MM.1S (cell line): ENCODE measurements around the gene CPLX1.

Experiments used
- DNase-seq: peaks from one replicate; pipeline ENCODE4 v3.0.0-alpha.2; 2015
- H2AFZ ChIP-seq: fragments of 300-600 bp; sonication (generic); 2 replicates; pipeline ENCODE4 v1.6.0; 2016; ENCODE audit warnings: antibody characterized with exemption, low read length
- H3F3A ChIP-seq: fragments of 300-600 bp; sonication (generic); 2 replicates; pipeline ENCODE4 v1.6.1; 2016; ENCODE audit warnings: mild to moderate bottlenecking, antibody characterized with exemption, low read length, moderate library complexity, mixed read lengths; ENCODE audit not compliant: insufficient read depth
- H3K27ac ChIP-seq: fragments of 300-600 bp; sonication (generic); 2 replicates; pipeline ENCODE4 v1.5.1; 2016; ENCODE audit warnings: mild to moderate bottlenecking, low read length
- H3K27me3 ChIP-seq: fragments of 300-600 bp; sonication (generic); replicated peaks from 2 replicates; pipeline ENCODE4 v1.6.0; 2016; ENCODE audit warnings: low read length; ENCODE audit not compliant: insufficient read depth
- H3K36me3 ChIP-seq: fragments of 300-600 bp; sonication (generic); replicated peaks from 2 replicates; pipeline ENCODE4 v1.6.1; 2016; ENCODE audit warnings: mild to moderate bottlenecking, low read length, mixed read lengths; ENCODE audit not compliant: insufficient read depth
- H3K4me1 ChIP-seq: fragments of 300-600 bp; sonication (generic); 2 replicates; pipeline ENCODE4 v1.6.1; 2016; ENCODE audit warnings: low read length, mixed read lengths
- H3K4me2 ChIP-seq: fragments of 300-600 bp; sonication (generic); 2 replicates; pipeline ENCODE4 v1.6.0; 2016; ENCODE audit warnings: low read depth, low read length
- H3K4me3 ChIP-seq: fragments of 300-600 bp; sonication (generic); 2 replicates; pipeline ENCODE4 v1.5.1; 2016; ENCODE audit warnings: low read length, mixed read lengths
- H3K79me2 ChIP-seq: fragments of 300-600 bp; sonication (generic); 2 replicates; pipeline ENCODE4 v1.6.1; 2016; ENCODE audit warnings: mixed run types, low read length, mixed read lengths
- H3K9ac ChIP-seq: fragments of 300-600 bp; sonication (generic); 2 replicates; pipeline ENCODE4 v1.6.1; 2016; ENCODE audit warnings: low read length, mixed read lengths
- H3K9me2 ChIP-seq: fragments of 300-600 bp; sonication (generic); replicated peaks from 2 replicates; pipeline ENCODE4 v1.6.1; 2016; ENCODE audit warnings: mild to moderate bottlenecking, low read length, mixed read lengths; ENCODE audit not compliant: insufficient read depth
- H3K9me3 ChIP-seq: fragments of 300-600 bp; sonication (generic); replicated peaks from 2 replicates; pipeline ENCODE4 v1.6.1; 2016; ENCODE audit warnings: mild to moderate bottlenecking, low read length, mixed read lengths; ENCODE audit not compliant: insufficient read depth
- H4K20me1 ChIP-seq: fragments of 300-600 bp; sonication (generic); 2 replicates; pipeline ENCODE4 v1.6.1; 2016; ENCODE audit warnings: mild to moderate bottlenecking, low read length, moderate library complexity, mixed read lengths; ENCODE audit not compliant: insufficient read depth
- EZH2 ChIP-seq: fragments of 300-600 bp; sonication (generic); optimal IDR thresholded peaks from 2 replicates; pipeline ENCODE3; 2017; ENCODE audit warnings: low read depth, mild to moderate bottlenecking, antibody characterized with exemption, low read length, mixed read lengths
- EZH2phosphoT487 ChIP-seq: fragments of 300-600 bp; sonication (generic); IDR thresholded peaks from 2 replicates; pipeline ENCODE4 v1.6.1; 2018; ENCODE audit warnings: antibody characterized with exemption, low read length
- TF ChIP-seq, protein P1 (sequence below): fragments of 300-600 bp; sonication (generic); IDR thresholded peaks from 2 replicates; pipeline ENCODE4 v1.5.1; 2016; ENCODE audit warnings: antibody characterized with exemption, low read length, mixed read lengths

Gene CPLX1

DNA sequence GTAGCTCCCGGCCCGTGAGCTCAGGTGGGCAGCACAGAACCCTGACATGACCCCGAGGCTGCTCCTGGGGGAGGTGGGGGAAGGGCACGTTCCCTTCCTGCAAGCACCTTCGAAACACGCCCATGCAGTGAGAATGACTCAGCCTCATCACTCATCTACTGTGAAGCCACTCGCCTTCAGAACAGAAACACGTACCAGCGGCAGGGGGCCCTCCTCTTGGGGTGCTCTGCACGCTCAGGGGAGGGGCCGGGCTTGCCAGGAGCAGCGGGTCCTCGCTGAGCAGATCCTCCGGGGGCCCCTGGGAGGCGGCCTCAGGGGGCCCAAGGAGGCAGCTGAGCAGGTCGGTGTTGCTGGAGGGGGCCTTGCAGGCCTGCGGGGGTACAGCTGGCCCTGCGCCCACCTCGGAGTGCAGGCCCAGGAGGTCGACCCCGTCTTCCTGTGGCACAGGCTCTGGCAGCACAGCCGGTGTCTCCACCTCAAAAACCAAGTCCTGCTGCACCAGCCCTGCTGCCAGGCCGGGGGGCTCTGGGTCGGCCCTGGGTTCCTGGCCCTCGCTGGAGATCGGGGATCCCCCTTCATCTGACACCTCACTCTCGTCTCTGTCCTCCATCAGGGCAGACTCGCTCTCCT is 40.9 kb upstream of the CPLX1 start:
- TF ChIP-seq EZH2phosphoT487 (no peak), EZH2 (no peak)
- TF ChIP-seq, protein P1, sequence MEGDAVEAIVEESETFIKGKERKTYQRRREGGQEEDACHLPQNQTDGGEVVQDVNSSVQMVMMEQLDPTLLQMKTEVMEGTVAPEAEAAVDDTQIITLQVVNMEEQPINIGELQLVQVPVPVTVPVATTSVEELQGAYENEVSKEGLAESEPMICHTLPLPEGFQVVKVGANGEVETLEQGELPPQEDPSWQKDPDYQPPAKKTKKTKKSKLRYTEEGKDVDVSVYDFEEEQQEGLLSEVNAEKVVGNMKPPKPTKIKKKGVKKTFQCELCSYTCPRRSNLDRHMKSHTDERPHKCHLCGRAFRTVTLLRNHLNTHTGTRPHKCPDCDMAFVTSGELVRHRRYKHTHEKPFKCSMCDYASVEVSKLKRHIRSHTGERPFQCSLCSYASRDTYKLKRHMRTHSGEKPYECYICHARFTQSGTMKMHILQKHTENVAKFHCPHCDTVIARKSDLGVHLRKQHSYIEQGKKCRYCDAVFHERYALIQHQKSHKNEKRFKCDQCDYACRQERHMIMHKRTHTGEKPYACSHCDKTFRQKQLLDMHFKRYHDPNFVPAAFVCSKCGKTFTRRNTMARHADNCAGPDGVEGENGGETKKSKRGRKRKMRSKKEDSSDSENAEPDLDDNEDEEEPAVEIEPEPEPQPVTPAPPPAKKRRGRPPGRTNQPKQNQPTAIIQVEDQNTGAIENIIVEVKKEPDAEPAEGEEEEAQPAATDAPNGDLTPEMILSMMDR: no peak
- no peak overlapping the region for H2AFZ ChIP-seq
- no peaks in the 10 kb centered on the region for H3K9me3 ChIP-seq
- no peak for DNase-seq
- H3K9ac ChIP-seq: no peak overlapping the region
- no peaks in the 10 kb centered on the region for H4K20me1 ChIP-seq
- no peaks in the 10 kb centered on the region for H3K9me2 ChIP-seq
- H3K4me2 ChIP-seq: no peak overlapping the region
- H3K36me3 ChIP-seq: peaks cover 14% of the 10 kb centered on the region
- H3K79me2 ChIP-seq: no peaks in the 10 kb centered on the region
- no peaks in the 10 kb centered on the region for H3K4me1 ChIP-seq
- H3K27ac ChIP-seq: no peak overlapping the region
- no peak overlapping the region for H3K4me3 ChIP-seq
- no peaks in the 10 kb centered on the region for H3F3A ChIP-seq
- no peaks in the 10 kb centered on the region for H3K27me3 ChIP-seq

DNA sequence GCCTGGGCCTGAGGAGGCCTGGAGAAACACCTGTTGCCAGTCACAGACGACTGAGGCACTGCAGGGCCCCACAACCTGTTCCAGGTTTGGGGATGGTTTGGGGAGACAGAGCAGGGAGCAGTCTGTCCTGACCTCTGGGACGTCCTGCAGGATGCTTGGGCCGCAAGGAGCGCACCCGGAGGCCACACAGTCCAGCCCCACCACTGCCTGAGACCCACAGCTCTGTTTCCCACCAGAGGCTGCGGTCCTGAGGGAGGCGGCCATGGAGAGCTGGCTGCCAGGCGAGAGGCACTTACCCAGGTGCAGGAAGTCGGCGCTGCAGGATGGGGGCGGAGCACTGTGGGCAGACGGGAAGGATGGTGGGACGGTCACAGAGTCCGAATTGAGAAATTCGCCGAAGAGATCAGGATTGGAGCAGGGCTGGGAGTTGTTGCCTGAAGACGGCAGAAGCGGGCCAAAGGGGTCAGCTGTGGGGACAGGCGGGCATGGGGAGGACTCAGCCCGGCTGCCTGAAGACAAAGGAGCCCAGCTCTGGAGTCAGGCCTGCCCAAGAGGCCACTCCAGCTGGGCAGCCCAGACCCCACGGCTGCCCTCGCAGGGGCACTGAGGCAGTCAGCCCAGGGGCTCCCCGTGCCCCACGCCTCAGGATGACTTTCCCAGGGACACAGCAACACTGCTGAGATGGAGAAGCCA is 40.3 kb upstream of the CPLX1 start:
- H4K20me1 ChIP-seq: no peaks in the 10 kb centered on the region
- H3K9me3 ChIP-seq: no peaks in the 10 kb centered on the region
- H3F3A ChIP-seq: no peaks in the 10 kb centered on the region
- H3K36me3 ChIP-seq: peaks cover 14% of the 10 kb centered on the region
- H3K4me3 ChIP-seq: no peak overlapping the region
- TF ChIP-seq EZH2phosphoT487: no peak
- no peak for TF ChIP-seq EZH2
- TF ChIP-seq, protein P1: no peak
- no peak overlapping the region for H3K9ac ChIP-seq
- H3K9me2 ChIP-seq: no peaks in the 10 kb centered on the region
- H3K4me1 ChIP-seq: no peaks in the 10 kb centered on the region
- no peak for DNase-seq
- no peak overlapping the region for H3K4me2 ChIP-seq
- H2AFZ ChIP-seq: no peak overlapping the region
- H3K27me3 ChIP-seq: no peaks in the 10 kb centered on the region
- H3K79me2 ChIP-seq: no peaks in the 10 kb centered on the region
- no peak overlapping the region for H3K27ac ChIP-seq

DNA sequence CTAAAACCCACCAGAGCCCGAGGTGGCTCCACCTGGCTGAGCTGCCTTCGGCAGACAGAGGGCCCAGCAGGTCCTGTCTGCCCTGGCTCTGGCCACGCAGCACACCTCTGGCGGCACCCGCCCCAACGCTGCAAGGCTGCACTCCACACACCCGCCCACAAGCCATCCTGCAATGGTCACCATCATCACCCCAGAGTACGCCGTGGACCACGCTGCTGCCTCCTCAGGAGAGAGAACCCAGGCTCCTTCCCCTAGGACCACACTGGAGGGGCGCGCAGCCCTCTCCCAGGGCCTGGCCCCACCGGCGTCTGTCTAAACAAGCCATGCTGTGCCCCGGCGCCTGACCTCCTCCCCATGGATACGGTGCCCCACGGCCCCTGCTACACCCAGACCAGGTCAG is 39.6 kb upstream of the CPLX1 start:
- Histone ChIP-seq H3K9me3 (no peaks in the 10 kb centered on the region), H2AFZ (no peak overlapping the region), H3K9me2 (no peaks in the 10 kb centered on the region), H3K9ac (no peak overlapping the region), H3K36me3 (peaks cover 14% of the 10 kb centered on the region), H3K4me1 (no peaks in the 10 kb centered on the region), H3F3A (no peaks in the 10 kb centered on the region), H4K20me1 (no peaks in the 10 kb centered on the region), H3K4me3 (no peak overlapping the region), H3K4me2 (no peak overlapping the region), H3K27ac (no peak overlapping the region), H3K79me2 (no peaks in the 10 kb centered on the region), H3K27me3 (no peaks in the 10 kb centered on the region)
- no peak for DNase-seq
- TF ChIP-seq EZH2phosphoT487: no peak
- no peak for TF ChIP-seq EZH2
- TF ChIP-seq, protein P1: no peak
